Immature natural killer cell (primary cell): ENCODE results near the gene BABAM1. TPM values are rescaled to one million over a fixed set of nuclear protein-coding genes. Genes with fewer than 3 reads are reported as not detected.

Source experiments
- DNase-seq, 3 donors: peaks; one replicate each; pipeline ENCODE4 v3.0.0; 2022; ENCODE audit warnings: mixed read lengths in 1 of 3
- H3K27ac Mint-ChIP-seq, 6 donors: one replicate each; pipeline ENCODE4 v1.8.0; 2020; ENCODE audit warnings: mixed read lengths in 6 of 6, mild to moderate bottlenecking in 5 of 6, inconsistent platforms in 4 of 6, moderate library complexity in 3 of 6
- H3K27me3 Mint-ChIP-seq, 3 donors: one replicate each; pipeline ENCODE4 v1.8.0; 2020 to 2021; ENCODE audit warnings: low read depth in 3 of 3, mild to moderate bottlenecking in 3 of 3, mixed read lengths in 3 of 3, moderate library complexity in 3 of 3, inconsistent platforms in 1 of 3
- H3K36me3 Mint-ChIP-seq, 3 donors: one replicate each; pipeline ENCODE4 v1.8.0; 2020; ENCODE audit warnings: mixed read lengths in 3 of 3, inconsistent platforms in 2 of 3, mild to moderate bottlenecking in 2 of 3
- H3K4me1 Mint-ChIP-seq, 2 donors: one replicate each; pipeline ENCODE4 v1.8.0; 2020; ENCODE audit warnings: inconsistent platforms in 2 of 2, mild to moderate bottlenecking in 2 of 2, mixed read lengths in 2 of 2, moderate library complexity in 1 of 2
- H3K4me3 Mint-ChIP-seq, 5 donors: one replicate each; pipeline ENCODE4 v1.8.0; 2020; ENCODE audit warnings: mild to moderate bottlenecking in 5 of 5, mixed read lengths in 5 of 5, inconsistent platforms in 3 of 5, moderate library complexity in 3 of 5
- H3K9me3 Mint-ChIP-seq, 6 donors: one replicate each; pipeline ENCODE4 v1.8.0; 2020; ENCODE audit warnings: mild to moderate bottlenecking in 6 of 6, mixed read lengths in 6 of 6, inconsistent platforms in 4 of 6, moderate library complexity in 3 of 6
- polyA plus RNA-seq, 3 donors: library from polyadenylated mRNA; unstranded; fragments of 300-500 nt; fragmentation: Illumina TruSeq; gene quantifications; one replicate each; pipeline ENCODE4 v1.2.3, GENCODE V29; 2021

Gene BABAM1
- polyA plus RNA-seq: 100 to 1,000 TPM; 135 to 218 (median 141) TPM

DNA sequence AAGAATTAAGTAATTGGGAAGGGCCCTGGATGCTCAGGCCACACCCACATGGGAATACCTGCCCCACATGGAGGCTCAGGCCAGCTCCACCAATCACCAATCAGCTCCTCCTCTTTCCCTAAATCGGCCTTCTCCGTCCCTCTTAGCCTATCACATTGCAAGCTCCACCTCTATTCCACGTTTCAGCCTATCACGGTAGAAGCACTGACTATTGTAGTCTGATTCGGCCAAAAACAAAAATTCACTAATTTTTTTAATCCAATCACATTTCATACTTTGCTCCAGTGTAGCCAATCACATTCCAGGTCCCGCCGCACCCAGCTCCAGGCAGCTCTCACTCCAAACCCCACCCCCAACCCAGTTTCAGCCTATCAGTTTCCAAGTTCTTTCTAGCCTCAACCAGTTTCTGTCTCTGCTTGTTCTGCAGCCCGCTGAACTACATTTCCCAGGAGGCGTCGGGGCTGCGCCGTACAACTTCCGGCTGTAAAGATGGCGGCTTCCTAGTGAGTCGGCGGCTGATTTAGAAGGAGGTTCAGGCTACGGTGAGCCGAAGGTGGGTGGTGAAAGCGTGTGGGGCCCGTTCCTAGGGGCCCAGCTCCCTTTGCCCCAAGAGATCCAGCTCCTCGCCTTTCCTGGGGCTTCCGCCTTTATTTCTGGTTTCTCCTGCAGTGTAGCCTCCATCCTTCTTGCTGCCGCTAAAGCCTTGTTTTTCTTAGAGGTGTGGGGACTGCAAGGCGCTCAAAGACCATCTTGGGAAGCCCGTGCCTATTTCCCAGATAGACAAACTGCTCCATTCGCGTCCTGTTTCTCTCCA is at the start of gene BABAM1:
Gene BABAM1, plus strand, starts transcription at position 469 of the 814 bp plus-strand sequence. CDS start 1,364 bp downstream, outside the sequence.
- peak within 1 kb of the TSS; percentile 71 to 89 (median 82) for H3K4me3 Mint-ChIP-seq
- H3K4me1 Mint-ChIP-seq: peaks cover 18 to 19% of the 10 kb centered on the region in 2 donors
- H3K27ac Mint-ChIP-seq: peak within 1 kb of the TSS; percentile 65 to 94 (median 84)
- DNase-seq: peak; percentile 97
- H3K27me3 Mint-ChIP-seq: peaks cover 5 to 9% (median 6%) of the 10 kb centered on the region in 3 donors
- H3K9me3 Mint-ChIP-seq: no peaks in the 10 kb centered on the region
- H3K36me3 Mint-ChIP-seq: peaks cover 0 to 10% (median 0%) of the 10 kb centered on the region in 3 donors

- H3K27ac Mint-ChIP-seq: no peak overlapping the region
- no peaks in the 10 kb centered on the region for H3K9me3 Mint-ChIP-seq
- H3K36me3 Mint-ChIP-seq: peaks cover 14 to 19% (median 17%) of the 10 kb centered on the region in 3 donors
- no peak for DNase-seq
- H3K4me1 Mint-ChIP-seq: peaks cover 11 to 14% of the 10 kb centered on the region in 2 donors
- peaks cover 3 to 5% (median 3%) of the 10 kb centered on the region in 3 donors for H3K27me3 Mint-ChIP-seq
- H3K4me3 Mint-ChIP-seq: no peak overlapping the region
Measured at GRCh38 chr19:17219286-17219685, 48.0 kb upstream of the BABAM1 start.

- Mint-ChIP-seq H3K9me3 (no peaks in the 10 kb centered on the region), H3K4me3 (no peak overlapping the region), H3K27ac (no peak overlapping the region), H3K36me3 (peaks cover 11 to 17% (median 16%) of the 10 kb centered on the region in 3 donors), H3K4me1 (peaks cover 1 to 5% of the 10 kb centered on the region in 2 donors), H3K27me3 (peaks cover under 1 to 3% (median 2%) of the 10 kb centered on the region in 3 donors)
- no peak for DNase-seq
Measured at GRCh38 chr19:17220207-17220758, 47.0 kb upstream of the BABAM1 start.

- peak overlapping the region; percentile 18 to 95 (median 49) for H3K4me3 Mint-ChIP-seq
- peak overlapping the region in 1 of 6 donors; percentile 96 for H3K27ac Mint-ChIP-seq
- peaks cover 0 to 12% (median 3%) of the 10 kb centered on the region in 3 donors for H3K27me3 Mint-ChIP-seq
- H3K36me3 Mint-ChIP-seq: no peaks in the 10 kb centered on the region
- no peaks in the 10 kb centered on the region for H3K9me3 Mint-ChIP-seq
- DNase-seq: no peak
- H3K4me1 Mint-ChIP-seq: peaks cover 6 to 12% of the 10 kb centered on the region in 2 donors
Measured at GRCh38 chr19:17225053-17225452, 42.2 kb upstream of the BABAM1 start.

- Mint-ChIP-seq H3K4me1 (peaks cover 6 to 12% of the 10 kb centered on the region in 2 donors), H3K4me3 (peak within 1 kb of the TSS; percentile 91 to 98 (median 95)), H3K9me3 (no peaks in the 10 kb centered on the region), H3K36me3 (no peaks in the 10 kb centered on the region), H3K27ac (peak within 1 kb of the TSS; percentile 95 to 99 (median 96)), H3K27me3 (peaks cover 0 to 12% (median 3%) of the 10 kb centered on the region in 3 donors)
- DNase-seq: peak; percentile 96 to 98 (median 97)
Measured at GRCh38 chr19:17226002-17226933, 41.0 kb upstream of the BABAM1 start, which contains the start of gene OCEL1. TSS of gene OCEL1 (plus strand) at chr19:17226226. CDS start at chr19:17226248, 22 bp downstream.

DNA sequence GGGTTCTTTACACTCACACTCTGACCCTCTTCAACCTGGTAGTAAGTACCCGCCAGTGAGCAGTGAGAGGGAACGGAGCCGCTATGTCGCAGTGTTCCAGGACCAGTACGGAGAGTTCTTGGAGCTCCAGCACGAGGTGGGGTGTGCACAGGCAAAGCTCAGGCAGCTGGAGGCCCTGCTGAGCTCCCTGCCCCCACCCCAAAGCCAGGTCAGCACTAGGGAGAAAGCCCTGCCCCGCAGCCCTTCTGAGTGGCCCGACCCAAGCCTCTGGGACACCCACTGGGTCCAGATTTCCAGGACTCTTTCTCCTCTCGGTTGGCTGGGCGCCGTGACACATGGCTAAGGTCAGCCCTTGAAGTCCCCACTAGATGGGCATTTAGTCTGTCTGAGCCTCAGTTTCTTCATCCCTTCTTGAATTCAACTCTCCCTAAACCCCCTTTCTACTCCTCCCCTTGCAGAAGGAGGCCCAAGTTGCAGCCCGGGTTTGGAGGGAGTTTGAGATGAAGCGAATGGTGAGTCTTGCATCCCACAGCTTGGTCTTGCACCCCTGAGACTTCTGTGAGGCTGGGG is 39.4 kb upstream of the BABAM1 start:
- Mint-ChIP-seq H3K27me3 (peaks cover 0 to 12% (median 3%) of the 10 kb centered on the region in 3 donors), H3K27ac (peak overlapping the region in 1 of 6 donors; percentile 58), H3K9me3 (no peaks in the 10 kb centered on the region), H3K36me3 (no peaks in the 10 kb centered on the region), H3K4me3 (peak overlapping the region in 2 of 5 donors; percentile 18 to 24), H3K4me1 (peaks cover 6 to 12% of the 10 kb centered on the region in 2 donors)
- no peak for DNase-seq

- H3K9me3 Mint-ChIP-seq: no peaks in the 10 kb centered on the region
- H3K4me3 Mint-ChIP-seq: no peak overlapping the region
- H3K27ac Mint-ChIP-seq: no peak overlapping the region
- peaks cover 0 to 19% (median 3%) of the 10 kb centered on the region in 3 donors for H3K27me3 Mint-ChIP-seq
- peaks cover 9 to 18% of the 10 kb centered on the region in 2 donors for H3K4me1 Mint-ChIP-seq
- no peaks in the 10 kb centered on the region for H3K36me3 Mint-ChIP-seq
- no peak for DNase-seq
Measured at GRCh38 chr19:17229890-17230289, 37.4 kb upstream of the BABAM1 start.

- Mint-ChIP-seq H3K27me3 (peaks cover 0 to 9% (median 0%) of the 10 kb centered on the region in 3 donors), H3K4me3 (no peak overlapping the region), H3K27ac (no peak overlapping the region), H3K9me3 (no peaks in the 10 kb centered on the region), H3K4me1 (peaks cover 7 to 11% of the 10 kb centered on the region in 2 donors), H3K36me3 (no peaks in the 10 kb centered on the region)
- no peak for DNase-seq
Measured at GRCh38 chr19:17232258-17232657, 35.0 kb upstream of the BABAM1 start.

- DNase-seq: peak; percentile 32 to 39 (median 35)
- Mint-ChIP-seq H3K9me3 (no peaks in the 10 kb centered on the region), H3K4me3 (peak overlapping the region; percentile 57 to 76 (median 68)), H3K27ac (no peak overlapping the region), H3K36me3 (no peaks in the 10 kb centered on the region), H3K4me1 (peaks cover 7 to 10% of the 10 kb centered on the region in 2 donors), H3K27me3 (peaks cover 0 to 7% (median 1%) of the 10 kb centered on the region in 3 donors)
Measured at GRCh38 chr19:17234911-17235299, 32.3 kb upstream of the BABAM1 start.

DNA sequence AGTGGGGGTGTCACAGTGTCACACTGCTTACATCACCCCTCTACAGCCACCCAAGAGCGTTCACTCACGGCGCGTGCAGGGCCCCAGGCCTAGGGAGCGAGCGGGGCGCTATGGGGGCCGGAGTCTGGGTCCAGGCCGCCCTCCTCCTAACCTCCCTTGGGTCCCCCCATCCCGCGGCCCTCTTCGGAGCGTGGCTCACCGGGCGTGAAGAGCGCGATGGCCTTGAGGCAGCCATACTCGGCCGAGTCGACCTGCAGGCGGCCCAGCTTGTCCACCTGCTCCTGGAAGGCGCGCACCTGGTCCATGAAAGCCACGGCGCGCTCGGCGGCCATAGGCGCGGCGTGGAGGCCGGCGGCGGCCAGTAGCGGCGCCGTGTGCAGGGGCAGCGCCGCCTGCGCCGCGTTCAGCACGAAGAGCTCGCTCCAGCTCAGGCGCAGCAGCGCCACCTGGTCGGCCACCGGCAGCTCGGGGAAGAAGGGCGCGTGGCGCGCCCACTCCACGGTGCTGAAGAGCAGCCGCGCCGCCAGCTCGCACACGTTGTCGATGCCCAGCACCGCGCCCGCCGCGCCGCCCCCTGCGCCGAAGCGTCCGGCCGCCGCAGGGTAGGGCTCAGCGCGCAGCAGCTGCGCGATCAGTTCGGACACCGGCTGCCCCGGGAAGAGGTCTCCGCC is 31.8 kb upstream of the BABAM1 start:
- Mint-ChIP-seq H3K27me3 (peaks cover 0 to 7% (median 1%) of the 10 kb centered on the region in 3 donors), H3K27ac (no peak overlapping the region), H3K4me3 (peak overlapping the region; percentile 57 to 76 (median 68)), H3K4me1 (peaks cover 7 to 10% of the 10 kb centered on the region in 2 donors), H3K9me3 (no peaks in the 10 kb centered on the region), H3K36me3 (no peaks in the 10 kb centered on the region)
- DNase-seq: peak; percentile 65 to 76 (median 69)

- Mint-ChIP-seq H3K9me3 (no peaks in the 10 kb centered on the region), H3K36me3 (no peaks in the 10 kb centered on the region), H3K27me3 (peaks cover 0 to 7% (median 1%) of the 10 kb centered on the region in 3 donors), H3K4me3 (peak overlapping the region in 3 of 5 donors; percentile 6 to 35 (median 21)), H3K27ac (no peak overlapping the region), H3K4me1 (peaks cover 7 to 10% of the 10 kb centered on the region in 2 donors)
- DNase-seq: no peak
Measured at GRCh38 chr19:17235971-17236777, 31.1 kb upstream of the BABAM1 start.
